OCI-LY7 (cell line): ENCODE data around the gene PCBP3.

ENCODE experiments used
- EZH2phosphoT487 ChIP-seq: fragments of 200-600 bp; sonication (generic); IDR thresholded peaks from 2 replicates; pipeline ENCODE4 v1.6.1; 2018; ENCODE audit warnings: low read depth, borderline replicate concordance, mild to moderate bottlenecking, mixed run types, antibody characterized with exemption, low read length, moderate library complexity, mixed read lengths
- TF ChIP-seq, protein P1 (sequence below): fragments of 200-600 bp; sonication (generic); conservative IDR thresholded peaks from 2 replicates; pipeline ENCODE4 v1.5.1; 2014; ENCODE audit warnings: mild to moderate bottlenecking, antibody characterized with exemption, low read length, moderate library complexity, mixed read lengths

DNA sequence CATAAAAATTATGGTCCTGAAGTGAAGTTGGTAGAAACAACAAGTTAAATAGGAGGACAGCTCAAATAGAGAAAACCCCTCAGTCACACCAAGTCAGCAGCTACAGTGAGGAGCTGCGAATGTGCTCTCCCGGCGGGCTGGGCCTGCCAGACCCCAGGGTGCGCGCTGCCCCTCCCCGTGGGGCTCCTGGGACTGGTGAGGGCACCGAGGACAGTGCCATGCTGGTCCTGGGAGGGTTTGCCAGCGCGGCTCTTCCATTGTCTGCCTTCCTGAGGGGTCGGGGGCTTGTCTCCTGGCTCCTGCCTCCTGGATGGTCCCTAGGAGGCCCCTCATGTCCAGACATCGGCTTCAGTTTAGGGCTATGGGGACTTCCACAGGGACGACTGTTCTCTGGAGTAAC, 121.8 kb downstream of the PCBP3 start:
- TF ChIP-seq, protein P1, sequence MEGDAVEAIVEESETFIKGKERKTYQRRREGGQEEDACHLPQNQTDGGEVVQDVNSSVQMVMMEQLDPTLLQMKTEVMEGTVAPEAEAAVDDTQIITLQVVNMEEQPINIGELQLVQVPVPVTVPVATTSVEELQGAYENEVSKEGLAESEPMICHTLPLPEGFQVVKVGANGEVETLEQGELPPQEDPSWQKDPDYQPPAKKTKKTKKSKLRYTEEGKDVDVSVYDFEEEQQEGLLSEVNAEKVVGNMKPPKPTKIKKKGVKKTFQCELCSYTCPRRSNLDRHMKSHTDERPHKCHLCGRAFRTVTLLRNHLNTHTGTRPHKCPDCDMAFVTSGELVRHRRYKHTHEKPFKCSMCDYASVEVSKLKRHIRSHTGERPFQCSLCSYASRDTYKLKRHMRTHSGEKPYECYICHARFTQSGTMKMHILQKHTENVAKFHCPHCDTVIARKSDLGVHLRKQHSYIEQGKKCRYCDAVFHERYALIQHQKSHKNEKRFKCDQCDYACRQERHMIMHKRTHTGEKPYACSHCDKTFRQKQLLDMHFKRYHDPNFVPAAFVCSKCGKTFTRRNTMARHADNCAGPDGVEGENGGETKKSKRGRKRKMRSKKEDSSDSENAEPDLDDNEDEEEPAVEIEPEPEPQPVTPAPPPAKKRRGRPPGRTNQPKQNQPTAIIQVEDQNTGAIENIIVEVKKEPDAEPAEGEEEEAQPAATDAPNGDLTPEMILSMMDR = no peak
- TF ChIP-seq EZH2phosphoT487 = no peak
